CD4-positive, CD25-positive, alpha-beta regulatory T cell (primary cell): ENCODE data around the gene BIRC5. TPM values are rescaled to one million over a fixed set of nuclear protein-coding genes. Genes with fewer than 3 reads are reported as not detected.

Experiments used
- ATAC-seq, 2 donors: fragments of 150-1000 bp; cut with Tn5 transposase; one replicate each; pipeline ENCODE4 v1.10.0; 2021; ENCODE audit warnings: low read depth in 2 of 2, moderate number of reproducible peaks in 2 of 2, moderate library complexity in 1 of 2
- DNase-seq, 3 donors: peaks; one replicate each; pipeline versions ENCODE4 v3.0.0 to v3.0.0-alpha.2; 2012 to 2022; ENCODE audit warnings: mixed read lengths in 1 of 3
- H3K27ac ChIP-seq: one replicate; pipeline ENCODE4 v1.7.0; 2013; ENCODE audit warnings: mild to moderate bottlenecking, low read length; ENCODE audit not compliant: insufficient read depth, poor library complexity, severe bottlenecking
- H3K27me3 ChIP-seq: one replicate; pipeline ENCODE4 v1.7.0; 2013; ENCODE audit warnings: low read length; ENCODE audit not compliant: control insufficient read depth, insufficient read depth
- H3K36me3 ChIP-seq: one replicate; pipeline ENCODE4 v1.7.0; 2013; ENCODE audit warnings: mild to moderate bottlenecking, low read length, moderate library complexity; ENCODE audit not compliant: control insufficient read depth, insufficient read depth
- H3K4me1 ChIP-seq: 2 replicates; pipeline ENCODE4 v1.7.0; 2013; ENCODE audit warnings: mild to moderate bottlenecking, low read length; ENCODE audit not compliant: insufficient read depth, control insufficient read depth, poor library complexity, severe bottlenecking
- H3K4me3 ChIP-seq: one replicate; pipeline ENCODE4 v1.7.0; 2013; ENCODE audit warnings: low read depth, mild to moderate bottlenecking, low read length, moderate library complexity
- H3K9me3 ChIP-seq, 2 experiments: 1 replicate in 1 of 2; 2 replicates in 1 of 2; pipeline ENCODE4 v1.7.0; 2013; ENCODE audit warnings: low read length in 2 of 2, mild to moderate bottlenecking in 1 of 2, moderate library complexity in 1 of 2; ENCODE audit not compliant: control insufficient read depth in 2 of 2
- H3K27ac Mint-ChIP-seq, 3 donors: one replicate each; pipeline ENCODE4 v1.8.0; 2020 to 2022; ENCODE audit warnings: mild to moderate bottlenecking in 3 of 3, mixed read lengths in 3 of 3, moderate library complexity in 2 of 3
- H3K27me3 Mint-ChIP-seq: one replicate; pipeline ENCODE4 v1.8.0; 2022; ENCODE audit warnings: mild to moderate bottlenecking, mixed read lengths
- H3K36me3 Mint-ChIP-seq: one replicate; pipeline ENCODE4 v1.8.0; 2020; ENCODE audit warnings: mixed read lengths
- H3K4me1 Mint-ChIP-seq, 4 donors: one replicate each; pipeline ENCODE4 v1.8.0; 2020 to 2022; ENCODE audit warnings: mixed read lengths in 4 of 4, mild to moderate bottlenecking in 1 of 4
- H3K4me3 Mint-ChIP-seq, 4 donors: one replicate each; pipeline ENCODE4 v1.8.0; 2020 to 2022; ENCODE audit warnings: mild to moderate bottlenecking in 4 of 4, mixed read lengths in 4 of 4, moderate library complexity in 3 of 4
- H3K9me3 Mint-ChIP-seq, 7 donors: one replicate each; pipeline ENCODE4 v1.8.0; 2020 to 2022; ENCODE audit warnings: mixed read lengths in 7 of 7, mild to moderate bottlenecking in 3 of 7, moderate library complexity in 2 of 7
- polyA plus RNA-seq, 4 donors: library from polyadenylated mRNA; unstranded; fragments of 300-500 nt; fragmentation: Illumina TruSeq; gene quantifications; one replicate each; pipeline ENCODE4 v1.2.3, GENCODE V29; 2021
- total RNA-seq: library from RNA; stranded (reverse); gene quantifications from one replicate; pipeline ENCODE4 v1.2.3, GENCODE V29; 2022

Gene BIRC5
- total and polyA plus RNA-seq, 5 donors from 2014 or later: 2.7 to 11.5 (median 6.6) TPM

DNA sequence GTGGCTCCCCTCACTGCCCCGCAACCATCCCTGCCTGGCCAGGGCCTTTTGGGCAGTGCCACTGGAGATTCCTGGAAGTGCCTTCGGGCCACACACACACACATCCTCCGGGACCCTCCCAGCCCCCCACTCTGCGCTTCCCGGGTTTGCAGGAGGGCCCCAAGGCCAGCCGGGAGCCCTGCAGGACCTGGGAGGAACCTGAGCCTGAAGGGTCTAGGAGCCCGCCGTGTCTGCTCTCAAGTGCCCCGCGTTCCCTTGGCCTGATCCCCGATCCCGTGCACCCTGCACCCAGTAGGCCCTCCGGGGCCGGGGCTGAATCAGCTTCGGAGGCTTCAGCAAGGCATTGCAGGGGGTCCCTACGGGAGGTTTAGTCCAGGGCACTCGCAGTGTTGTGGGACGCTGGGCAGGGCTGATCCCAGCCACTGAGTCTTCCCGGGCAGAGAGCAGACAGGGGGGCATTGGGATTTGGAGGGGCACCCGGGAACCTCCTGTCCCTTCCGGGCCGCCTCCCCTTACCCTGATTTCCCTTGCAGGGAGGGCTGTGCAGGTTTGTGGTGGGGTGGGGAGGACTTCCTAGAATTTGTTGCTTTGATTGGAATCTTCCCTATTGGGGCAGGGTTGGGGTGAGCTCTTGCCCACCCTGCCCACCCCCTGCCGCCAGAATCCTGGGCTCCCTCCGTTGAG, 54.3 kb downstream of the BIRC5 start:
- no peak for DNase-seq
- H3K27ac Mint-ChIP-seq: no peak overlapping the region
- no peaks in the 10 kb centered on the region for H3K9me3 Mint-ChIP-seq
- Histone ChIP-seq H3K27me3 (no peaks in the 10 kb centered on the region), H3K27ac (no peak overlapping the region), H3K4me1 (peaks cover 23% of the 10 kb centered on the region), H3K4me3 (no peak overlapping the region), H3K9me3 (no peaks in the 10 kb centered on the region), H3K36me3 (no peaks in the 10 kb centered on the region)
- no peaks in the 10 kb centered on the region for H3K36me3 Mint-ChIP-seq
- peaks cover 0 to 53% (median 21%) of the 10 kb centered on the region in 4 donors for H3K4me1 Mint-ChIP-seq
- no peak overlapping the region for H3K4me3 Mint-ChIP-seq
- no peak for ATAC-seq
- H3K27me3 Mint-ChIP-seq: peaks cover 18% of the 10 kb centered on the region

DNA sequence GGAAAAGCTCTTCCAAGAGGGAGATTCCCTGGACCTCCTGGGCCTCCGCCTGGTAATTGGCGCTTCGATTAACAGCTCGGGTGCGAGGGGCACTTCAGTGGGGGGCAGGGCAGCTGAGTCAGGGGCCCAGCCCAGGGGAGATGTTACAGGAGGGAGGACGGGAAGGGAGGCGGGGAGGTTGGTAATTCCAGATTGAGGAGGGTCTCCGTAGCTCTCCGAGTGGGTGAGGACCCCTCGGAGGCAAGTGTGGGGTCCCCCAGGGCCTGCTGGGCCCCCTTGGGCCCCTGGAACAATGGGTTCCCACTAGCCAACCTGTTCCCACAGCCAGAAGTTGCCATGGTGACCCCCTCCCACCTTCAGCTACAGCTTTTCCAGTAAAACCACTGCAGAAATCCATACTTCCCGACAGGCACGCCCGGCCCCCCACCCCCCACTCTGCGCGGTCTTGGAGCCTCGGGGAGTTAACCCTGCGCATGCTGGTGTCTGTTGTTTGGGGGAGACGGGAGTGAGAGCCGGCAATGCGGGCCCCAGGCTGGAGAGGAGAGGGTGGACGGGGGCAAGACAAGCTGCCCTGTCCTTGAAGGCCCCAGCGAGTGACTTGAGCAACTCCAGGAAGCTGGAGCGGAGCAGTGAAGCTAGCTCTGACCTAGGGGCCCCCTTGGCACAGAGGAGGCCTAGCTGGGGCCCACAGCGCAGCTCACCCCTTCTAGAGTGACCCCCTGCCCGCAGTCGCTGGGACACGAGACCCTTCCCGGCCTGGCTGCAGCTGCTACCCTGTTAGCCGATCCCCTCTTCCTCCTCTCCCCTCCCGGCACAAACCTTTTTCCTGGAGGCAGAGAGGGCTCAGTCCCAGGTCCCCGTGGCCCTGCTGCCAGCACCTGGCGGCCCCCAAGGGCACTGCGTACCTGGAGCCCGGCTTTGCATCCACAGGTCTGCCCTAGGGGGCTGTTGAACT, 55.2 kb downstream of the BIRC5 start:
- Mint-ChIP-seq H3K4me1 (peaks cover 0 to 50% (median 23%) of the 10 kb centered on the region in 4 donors), H3K9me3 (no peaks in the 10 kb centered on the region), H3K27me3 (peaks cover 22% of the 10 kb centered on the region), H3K4me3 (no peak overlapping the region), H3K36me3 (no peaks in the 10 kb centered on the region), H3K27ac (no peak overlapping the region)
- H3K9me3 ChIP-seq: no peaks in the 10 kb centered on the region
- ATAC-seq: no peak
- peaks cover 2% of the 10 kb centered on the region for H3K27me3 ChIP-seq
- no peak overlapping the region for H3K27ac ChIP-seq
- peaks cover 17% of the 10 kb centered on the region for H3K4me1 ChIP-seq
- DNase-seq: no peak
- H3K36me3 ChIP-seq: no peaks in the 10 kb centered on the region
- no peak overlapping the region for H3K4me3 ChIP-seq

DNA sequence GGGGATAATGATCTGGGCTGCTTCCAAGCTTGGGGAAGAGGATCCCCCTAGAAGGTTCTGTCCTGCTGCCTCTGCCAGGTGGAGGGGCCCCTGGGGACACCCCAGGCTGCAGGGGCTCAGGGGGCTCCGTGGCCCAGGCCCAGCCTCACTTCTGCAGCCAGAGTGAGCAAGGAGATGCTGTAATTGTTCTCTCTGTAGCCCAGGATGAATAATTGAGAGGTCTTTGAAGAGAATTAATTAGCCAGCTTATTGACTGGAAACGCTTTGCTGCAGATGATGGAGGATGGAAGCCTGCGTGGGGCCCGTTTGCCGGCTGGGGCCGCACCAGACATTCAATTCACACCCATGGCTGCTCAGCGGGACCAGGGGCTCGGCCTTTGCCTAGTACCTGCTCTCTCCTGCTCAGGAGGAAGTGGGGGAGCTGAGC, 55.9 kb downstream of the BIRC5 start:
- Histone ChIP-seq H3K27me3 (peaks cover 2% of the 10 kb centered on the region), H3K4me1 (peaks cover 17% of the 10 kb centered on the region), H3K9me3 (no peaks in the 10 kb centered on the region), H3K27ac (no peak overlapping the region), H3K36me3 (no peaks in the 10 kb centered on the region), H3K4me3 (no peak overlapping the region)
- Mint-ChIP-seq H3K27ac (peak overlapping the region in 1 of 3 donors; percentile 89), H3K4me3 (no peak overlapping the region), H3K27me3 (peaks cover 22% of the 10 kb centered on the region), H3K4me1 (peaks cover 0 to 44% (median 18%) of the 10 kb centered on the region in 4 donors), H3K9me3 (no peaks in the 10 kb centered on the region), H3K36me3 (no peaks in the 10 kb centered on the region)
- DNase-seq (no peak), ATAC-seq (no peak)

DNA sequence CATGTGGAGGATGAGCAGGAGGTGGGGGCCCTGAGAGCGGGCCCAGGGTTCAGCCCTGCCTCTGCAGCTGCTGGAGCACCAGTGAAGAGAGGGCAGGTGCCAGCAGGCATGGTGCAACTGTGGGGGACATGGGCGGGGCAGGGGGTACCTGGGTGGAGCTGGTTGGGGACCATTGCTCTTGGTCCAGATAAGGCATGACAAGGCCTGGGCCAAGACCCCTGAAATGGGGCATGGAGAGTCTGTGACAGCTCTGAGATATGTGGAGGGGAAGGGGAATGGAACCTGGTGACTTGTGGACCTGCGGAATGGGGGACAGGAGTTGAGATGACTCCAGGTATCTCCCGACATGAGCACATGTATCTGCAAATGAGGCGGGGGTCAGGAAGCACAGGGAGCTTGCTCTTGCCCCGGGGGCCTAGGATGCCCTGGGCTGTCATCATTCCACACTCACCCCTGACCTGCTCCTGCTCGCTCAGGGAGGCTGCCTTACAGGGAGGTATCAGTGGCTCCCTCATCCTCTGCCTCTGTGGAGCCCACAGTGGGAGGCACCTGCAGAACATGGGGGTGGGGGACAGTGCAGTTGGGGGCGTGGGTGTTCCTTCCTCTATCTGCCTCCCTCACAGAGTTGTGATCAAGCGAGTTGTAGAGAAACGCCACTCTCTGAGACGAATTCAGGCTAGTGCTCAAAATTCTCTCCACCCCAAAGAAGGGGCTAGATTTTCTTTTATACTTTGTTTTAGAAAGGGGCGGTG, 57.5 kb downstream of the BIRC5 start:
- no peaks in the 10 kb centered on the region for H3K9me3 ChIP-seq
- no peak overlapping the region for H3K27ac ChIP-seq
- H3K4me3 ChIP-seq: no peak overlapping the region
- ATAC-seq (no peak), DNase-seq (no peak)
- Mint-ChIP-seq H3K4me3 (peak overlapping the region in 2 of 4 donors; percentile 17 to 48), H3K4me1 (peaks cover 0 to 50% (median 24%) of the 10 kb centered on the region in 4 donors), H3K36me3 (no peaks in the 10 kb centered on the region), H3K9me3 (peaks cover 0 to 1% (median 0%) of the 10 kb centered on the region in 7 donors), H3K27me3 (peaks cover 22% of the 10 kb centered on the region), H3K27ac (peak overlapping the region; percentile 92 to 97 (median 92))
- no peaks in the 10 kb centered on the region for H3K36me3 ChIP-seq
- H3K4me1 ChIP-seq: peaks cover 26% of the 10 kb centered on the region
- H3K27me3 ChIP-seq: peaks cover 2% of the 10 kb centered on the region

DNA sequence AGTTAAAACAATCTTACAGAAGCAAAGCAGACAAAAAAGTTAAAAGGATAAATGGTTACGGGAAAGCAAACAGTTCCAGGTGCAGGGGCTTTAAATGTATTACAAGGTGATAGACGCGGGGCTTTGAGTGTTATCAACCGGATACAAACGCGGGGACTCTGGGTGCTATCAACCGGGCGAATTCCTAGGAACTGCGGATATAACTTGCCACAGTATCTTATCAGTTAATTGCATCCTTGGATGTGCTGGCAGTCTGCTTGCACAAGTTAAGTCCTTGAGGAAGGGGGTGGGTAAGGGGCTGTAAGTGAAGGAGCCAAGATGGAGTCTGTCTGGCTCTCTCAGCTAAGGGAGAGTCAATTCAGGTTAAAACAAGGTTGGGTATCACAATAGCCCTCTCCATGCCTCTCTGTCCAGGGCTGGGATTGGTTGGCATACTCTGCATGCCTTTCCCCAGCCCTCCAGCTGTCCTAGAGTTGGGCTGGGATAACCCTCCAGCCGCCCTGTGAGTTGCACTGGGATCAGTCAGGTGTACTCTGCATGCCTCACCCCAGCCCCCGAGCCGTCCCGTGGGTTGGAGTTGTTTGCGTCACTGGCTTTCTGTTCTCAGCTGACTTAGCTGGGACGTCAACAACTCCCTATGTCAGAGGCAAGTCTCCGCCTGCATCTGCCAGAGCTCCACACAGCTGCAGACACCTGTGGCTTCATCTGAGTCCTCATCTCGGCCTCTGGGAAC, 58.3 kb downstream of the BIRC5 start:
- H3K4me3 Mint-ChIP-seq: peak overlapping the region in 3 of 4 donors; percentile 17 to 48 (median 22)
- peak overlapping the region; percentile 92 to 97 (median 92) for H3K27ac Mint-ChIP-seq
- DNase-seq: peak; percentile 44 to 74 (median 74)
- peaks cover 2% of the 10 kb centered on the region for H3K27me3 ChIP-seq
- peak; percentile 88 to 94 for ATAC-seq
- H3K27ac ChIP-seq: no peak overlapping the region
- no peaks in the 10 kb centered on the region for H3K36me3 ChIP-seq
- H3K9me3 ChIP-seq: no peaks in the 10 kb centered on the region
- H3K4me3 ChIP-seq: no peak overlapping the region
- H3K4me1 ChIP-seq: peaks cover 27% of the 10 kb centered on the region
- H3K9me3 Mint-ChIP-seq: peaks cover 0 to 1% (median 0%) of the 10 kb centered on the region in 7 donors
- H3K4me1 Mint-ChIP-seq: peaks cover 0 to 48% (median 24%) of the 10 kb centered on the region in 4 donors
- peaks cover 22% of the 10 kb centered on the region for H3K27me3 Mint-ChIP-seq
- no peaks in the 10 kb centered on the region for H3K36me3 Mint-ChIP-seq

DNA sequence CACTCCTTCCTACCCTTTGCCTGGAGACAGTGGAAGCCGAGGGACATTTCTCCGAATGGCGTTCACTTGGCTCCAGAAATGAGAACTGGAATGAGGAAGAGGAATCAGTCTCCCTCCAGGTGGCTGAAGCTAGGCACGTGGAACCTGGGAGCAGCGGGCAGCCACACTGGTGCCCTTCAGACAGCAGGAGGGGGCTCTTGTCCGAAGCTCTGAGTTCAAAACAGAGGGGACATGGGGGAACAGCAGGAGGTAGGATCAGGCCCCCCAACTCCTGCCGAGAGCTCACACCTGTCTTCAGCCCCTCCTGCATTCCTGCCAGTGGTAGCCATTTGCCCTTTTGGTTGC, 58.8 kb downstream of the BIRC5 start:
- Mint-ChIP-seq H3K4me3 (peak overlapping the region in 2 of 4 donors; percentile 17 to 48), H3K9me3 (peaks cover 0 to 1% (median 0%) of the 10 kb centered on the region in 7 donors), H3K27ac (peak overlapping the region; percentile 48 to 97 (median 92)), H3K4me1 (peaks cover 0 to 49% (median 24%) of the 10 kb centered on the region in 4 donors), H3K36me3 (no peaks in the 10 kb centered on the region), H3K27me3 (peaks cover 22% of the 10 kb centered on the region)
- Histone ChIP-seq H3K27ac (no peak overlapping the region), H3K4me3 (no peak overlapping the region), H3K27me3 (peaks cover 2% of the 10 kb centered on the region), H3K36me3 (no peaks in the 10 kb centered on the region), H3K9me3 (no peaks in the 10 kb centered on the region), H3K4me1 (peaks cover 27% of the 10 kb centered on the region)
- ATAC-seq: no peak
- DNase-seq: no peak

DNA sequence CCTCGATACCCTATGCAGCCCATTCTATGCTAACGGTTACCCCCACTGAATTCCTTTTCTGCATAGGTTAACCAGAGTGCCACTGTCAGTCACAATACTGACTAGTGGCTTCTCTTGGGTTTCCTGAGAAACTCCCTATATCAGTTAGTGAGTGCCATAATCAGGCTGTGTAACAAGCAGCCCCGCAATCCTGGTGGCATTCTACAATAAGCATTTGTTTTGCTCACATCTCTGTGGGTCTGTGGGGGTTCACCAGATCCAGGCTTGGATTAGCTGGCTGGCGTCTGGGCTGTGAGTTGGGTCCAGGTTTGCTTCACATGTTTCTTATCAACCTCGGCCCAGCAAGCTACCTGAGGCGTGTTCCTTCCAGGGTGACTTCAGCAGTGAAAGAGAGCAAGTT, 59.8 kb downstream of the BIRC5 start:
- peak overlapping the region in 1 of 3 donors; percentile 55 for H3K27ac Mint-ChIP-seq
- H3K9me3 ChIP-seq: no peaks in the 10 kb centered on the region
- no peak overlapping the region for H3K4me3 Mint-ChIP-seq
- H3K36me3 ChIP-seq: no peaks in the 10 kb centered on the region
- peaks cover 0 to 51% (median 24%) of the 10 kb centered on the region in 4 donors for H3K4me1 Mint-ChIP-seq
- DNase-seq (no peak), ATAC-seq (no peak)
- no peak overlapping the region for H3K27ac ChIP-seq
- H3K27me3 ChIP-seq: peaks cover 2% of the 10 kb centered on the region
- H3K27me3 Mint-ChIP-seq: peaks cover 22% of the 10 kb centered on the region
- no peaks in the 10 kb centered on the region for H3K36me3 Mint-ChIP-seq
- H3K4me1 ChIP-seq: peaks cover 29% of the 10 kb centered on the region
- H3K4me3 ChIP-seq: no peak overlapping the region
- peaks cover 0 to 1% (median 0%) of the 10 kb centered on the region in 7 donors for H3K9me3 Mint-ChIP-seq
